ENCODE data around the gene PLCB3. TPM values are rescaled to one million over a fixed set of nuclear protein-coding genes. Genes with fewer than 3 reads are reported as not detected.

Gene PLCB3
- total and polyA plus RNA-seq, 2 of the 13 experiments (the other 11 are each of a cell fraction or from before 2014, with no cell fraction given), result 7.5 to 13.8 TPM

GRCh38 chr11:64305691-64306562 is 54.6 kb downstream of the PLCB3 start (continued):
- TF ChIP-seq SCMH1 (CRISPR knock-in tag; IDR thresholded peaks at IDR 0.05; ENCODE audit: borderline replicate concordance) (no peak), ZBTB34 (CRISPR knock-in tag; IDR thresholded peaks at IDR 0.05) (no peak), STAT6 (CRISPR knock-in tag; IDR thresholded peaks at IDR 0.05; ENCODE audit: borderline replicate concordance) (peak; percentile 31; the same call in 1 of the 2 replicates), ZNF12 (CRISPR knock-in tag; IDR thresholded peaks at IDR 0.05) (no peak), MED8 (CRISPR knock-in tag; IDR thresholded peaks at IDR 0.05; ENCODE audit: insufficient replicate concordance) (peak; percentile 63), JUNB (CRISPR knock-in tag; IDR thresholded peaks at IDR 0.05; ENCODE audit: borderline replicate concordance) (no peak), ZNF138 (CRISPR knock-in tag; IDR thresholded peaks at IDR 0.05; ENCODE audit: low read depth) (no peak), TBL1XR1 (IDR thresholded peaks at IDR 0.05; ENCODE audit: borderline replicate concordance, low read length, partially characterized antibody) (no peak), ZNF766 (CRISPR knock-in tag; IDR thresholded peaks at IDR 0.05; ENCODE audit: borderline replicate concordance) (peak; percentile 3; the same call in 1 of the 2 replicates), ERF (CRISPR knock-in tag; IDR thresholded peaks at IDR 0.05) (no peak), ZNF160 (CRISPR knock-in tag; IDR thresholded peaks at IDR 0.05) (no peak), PRDM10 (CRISPR knock-in tag; IDR thresholded peaks at IDR 0.05; ENCODE audit: low read depth) (no peak), KDM4B (CRISPR knock-in tag; IDR thresholded peaks at IDR 0.05) (no peak), PRPF4 (IDR thresholded peaks at IDR 0.05; ENCODE audit: low read depth, low read length, poor library complexity, severe bottlenecking) (no peak), ZNF503 (CRISPR knock-in tag; IDR thresholded peaks at IDR 0.05) (no peak), RXRA (CRISPR knock-in tag; IDR thresholded peaks at IDR 0.05) (peak; percentile 90), ZNF564 (CRISPR knock-in tag; IDR thresholded peaks at IDR 0.05) (no peak), ZNF724P (CRISPR knock-in tag; IDR thresholded peaks at IDR 0.05; ENCODE audit: borderline replicate concordance) (peak; percentile 78; the same call in 1 of the 2 replicates), ATF1 (CRISPR knock-in tag; IDR thresholded peaks at IDR 0.05) (no peak)
